Left forelimb (tissue), 1 donor: ENCODE results near the gene ZNF14.
"Not testable (repeated sequence)": the region's sequence is repeated elsewhere in the genome, so short reads cannot be mapped to it uniquely, and the experiment has no call there.

Experiments
- DNase-seq: peaks from one replicate; pipeline ENCODE4 v3.0.0-alpha.2; 2018; ENCODE audit warnings: low spot score

Gene ZNF14

DNA sequence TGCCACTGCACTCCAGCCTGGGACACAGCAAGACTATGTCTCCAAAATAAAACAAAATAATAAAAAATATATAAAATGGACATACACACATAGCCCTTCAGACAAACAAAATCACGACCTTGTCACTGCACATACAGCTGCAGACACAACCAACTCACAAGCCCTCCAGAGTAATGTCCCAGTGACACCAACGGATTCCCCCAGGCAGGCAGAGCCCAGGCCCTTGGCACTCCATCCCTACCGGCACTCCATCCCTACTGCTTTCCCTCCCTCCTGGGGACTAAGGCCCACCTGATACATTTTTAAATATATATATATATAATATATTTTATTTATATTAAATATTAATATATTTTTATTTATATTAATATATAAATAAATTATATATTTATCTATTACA is 45.8 kb downstream of the ZNF14 start:
- DNase-seq, result no peak

GRCh38 chr19:19686580-19686979 is 46.3 kb downstream of the ZNF14 start:
- no peak for DNase-seq

GRCh38 chr19:19686119-19686518 is 46.8 kb downstream of the ZNF14 start:
- not testable (repeated sequence) for DNase-seq

DNA sequence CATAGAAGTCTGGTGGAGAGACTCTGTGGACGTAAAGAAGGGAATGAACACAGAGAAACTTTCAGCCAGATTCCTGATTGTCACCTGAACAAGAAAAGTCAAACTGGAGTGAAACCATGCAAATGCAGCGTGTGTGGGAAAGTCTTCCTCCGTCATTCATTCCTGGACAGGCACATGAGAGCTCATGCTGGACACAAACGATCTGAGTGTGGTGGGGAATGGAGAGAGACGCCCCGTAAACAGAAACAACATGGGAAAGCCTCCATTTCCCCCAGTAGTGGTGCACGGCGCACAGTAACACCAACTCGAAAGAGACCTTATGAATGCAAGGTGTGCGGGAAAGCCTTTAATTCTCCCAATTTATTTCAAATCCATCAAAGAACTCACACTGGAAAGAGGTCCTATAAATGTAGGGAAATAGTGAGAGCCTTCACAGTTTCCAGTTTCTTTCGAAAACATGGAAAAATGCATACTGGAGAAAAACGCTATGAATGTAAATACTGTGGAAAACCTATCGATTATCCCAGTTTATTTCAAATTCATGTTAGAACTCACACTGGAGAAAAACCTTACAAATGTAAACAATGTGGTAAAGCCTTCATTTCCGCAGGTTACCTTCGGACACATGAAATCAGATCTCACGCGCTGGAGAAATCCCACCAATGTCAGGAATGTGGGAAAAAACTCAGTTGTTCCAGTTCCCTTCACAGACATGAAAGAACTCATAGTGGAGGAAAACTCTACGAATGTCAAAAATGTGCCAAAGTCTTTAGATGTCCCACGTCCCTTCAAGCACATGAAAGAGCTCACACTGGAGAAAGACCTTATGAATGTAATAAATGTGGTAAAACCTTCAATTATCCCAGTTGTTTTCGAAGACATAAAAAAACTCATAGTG is 53.5 kb downstream of the ZNF14 start:
- DNase-seq, result no peak

GRCh38 chr19:19677579-19677978 is 55.3 kb downstream of the ZNF14 start:
- no peak for DNase-seq

DNA sequence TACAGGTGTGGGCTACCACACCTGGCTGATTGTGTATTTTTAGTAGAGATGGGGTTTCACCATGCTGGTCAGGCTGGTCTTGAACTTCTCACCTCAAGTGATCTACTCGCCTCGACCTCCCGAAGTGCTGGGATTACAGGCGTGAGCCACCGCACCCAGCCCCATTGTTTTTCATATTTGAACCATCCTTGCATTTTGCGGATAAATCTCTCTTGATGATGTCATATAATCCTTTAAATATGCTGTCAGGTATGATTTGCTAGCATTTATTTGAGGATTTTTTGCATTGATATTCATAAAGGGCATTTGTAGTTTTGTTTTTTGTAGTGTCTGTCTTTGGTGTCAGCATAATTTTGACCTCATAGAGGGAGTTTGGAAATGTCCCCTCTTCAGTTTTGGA is 58.6 kb downstream of the ZNF14 start:
- DNase-seq, result no peak

DNA sequence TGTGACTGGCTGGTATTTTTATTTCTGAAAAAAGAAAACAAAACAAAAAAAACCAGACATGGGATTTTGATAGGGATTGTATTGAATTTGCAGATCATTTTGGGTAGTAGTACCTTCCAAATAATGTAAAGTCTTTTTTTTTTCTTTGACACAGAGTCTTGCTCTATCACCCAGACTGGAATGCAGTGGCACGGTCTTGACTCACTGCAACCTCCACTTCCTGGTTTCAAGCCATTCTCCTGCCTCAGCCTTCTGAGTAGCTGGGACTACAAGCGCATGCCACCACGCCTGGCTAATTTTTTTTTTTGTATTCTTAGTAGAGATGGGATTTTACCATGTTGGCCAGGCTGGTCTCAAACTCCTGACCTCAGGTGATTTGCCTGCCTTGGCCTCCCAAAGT is 60.1 kb downstream of the ZNF14 start:
- no peak for DNase-seq

DNA sequence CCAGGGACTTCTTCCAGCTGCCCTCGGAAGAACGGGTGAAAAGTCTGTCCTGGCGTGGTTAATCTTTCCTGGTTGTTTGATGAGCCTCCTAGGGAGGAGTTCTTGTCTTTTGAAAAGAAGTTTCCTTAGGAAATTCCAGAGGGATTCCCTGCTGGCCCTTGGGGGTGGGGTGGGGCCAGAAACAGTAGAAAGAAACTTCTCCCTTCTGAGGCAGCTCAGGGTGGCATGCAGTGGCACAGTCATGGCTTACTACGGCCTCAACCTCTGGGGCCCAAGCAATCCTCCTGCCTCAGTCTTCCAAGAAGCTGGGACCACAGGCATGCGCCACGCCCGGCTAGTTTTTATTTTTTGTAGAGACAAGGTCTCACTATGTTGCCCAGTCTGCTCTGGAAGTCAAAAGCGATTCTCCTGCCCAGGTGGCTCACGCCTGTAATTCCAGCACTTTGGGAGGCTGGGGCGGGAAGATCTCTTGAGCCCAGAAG is 62.8 kb downstream of the ZNF14 start:
- DNase-seq, result no peak

DNA sequence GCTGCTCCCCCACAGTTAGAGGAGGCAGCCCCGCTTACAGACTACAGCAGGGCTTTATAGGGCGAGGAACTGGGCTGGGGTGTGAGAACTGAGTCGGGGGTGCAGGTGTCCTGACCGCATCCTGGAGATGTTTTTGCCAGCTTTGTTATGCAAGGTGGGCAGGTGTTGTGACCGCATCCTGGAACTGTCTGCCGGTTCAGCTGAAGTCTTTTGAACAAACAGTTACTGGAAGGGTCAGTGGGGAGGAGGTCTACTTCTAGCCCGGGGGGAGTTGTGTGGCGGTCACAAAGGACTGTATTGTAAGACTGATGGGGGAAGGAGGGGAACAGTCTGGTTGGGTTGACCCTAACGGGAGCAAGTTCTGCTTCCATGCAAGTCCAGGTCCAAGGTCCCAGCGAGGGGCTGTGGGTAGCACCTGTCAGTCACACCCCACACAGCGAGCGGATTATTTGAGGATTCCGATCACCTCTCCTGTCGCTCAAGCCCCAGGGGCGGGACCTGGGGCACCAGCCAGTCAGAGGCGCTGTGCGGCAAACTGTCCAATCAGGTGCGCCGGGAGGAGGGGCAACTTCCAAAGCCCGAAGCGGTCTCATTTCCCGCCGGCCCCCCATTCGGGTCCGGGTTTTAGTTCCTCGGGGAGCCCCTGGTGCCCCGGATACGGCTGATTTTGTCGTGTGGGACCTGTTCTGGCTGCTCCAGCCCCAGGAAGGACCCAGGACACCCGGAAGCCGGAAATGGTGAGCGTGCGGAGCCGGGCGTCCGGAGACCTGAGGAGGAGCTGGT is 64.5 kb downstream of the ZNF14 start, which contains the start of gene ZNF101:
ZNF101 (plus strand) TSS at position 610 of the 783 bp plus-strand sequence; CDS start at position 735, 125 bp downstream.
- DNase-seq, result peak; percentile 91

- not testable (repeated sequence) for DNase-seq
Observed at GRCh38 chr19:19665420-19665948, 67.4 kb downstream of the ZNF14 start.

- peak; percentile 97 for DNase-seq
Observed at GRCh38 chr19:19663256-19664120, 69.4 kb downstream of the ZNF14 start, which contains the start of gene ATP13A1. Gene ATP13A1 (minus strand): TSS chr19:19663676. CDS start chr19:19663666, 10 bp downstream.

GRCh38 chr19:19662871-19663255 is 70.0 kb downstream of the ZNF14 start:
- DNase-seq, result no peak

GRCh38 chr19:19662344-19662743 is 70.6 kb downstream of the ZNF14 start:
- no peak for DNase-seq

- no peak for DNase-seq
Observed at GRCh38 chr19:19661675-19662251, 71.1 kb downstream of the ZNF14 start.

- no peak for DNase-seq
Observed at GRCh38 chr19:19661141-19661674, 71.7 kb downstream of the ZNF14 start.
